IPS-NIHi11 (cell line): ENCODE data around the gene ZIC2.
"Not testable (repeated sequence)": the region's sequence is repeated elsewhere in the genome, so short reads cannot be mapped to it uniquely, and the experiment has no call there.

Experiments used
- DNase-seq: peaks from one replicate; pipeline ENCODE4 v3.0.0; 2012; ENCODE audit warnings: mixed read lengths, low spot score

Gene ZIC2

DNA sequence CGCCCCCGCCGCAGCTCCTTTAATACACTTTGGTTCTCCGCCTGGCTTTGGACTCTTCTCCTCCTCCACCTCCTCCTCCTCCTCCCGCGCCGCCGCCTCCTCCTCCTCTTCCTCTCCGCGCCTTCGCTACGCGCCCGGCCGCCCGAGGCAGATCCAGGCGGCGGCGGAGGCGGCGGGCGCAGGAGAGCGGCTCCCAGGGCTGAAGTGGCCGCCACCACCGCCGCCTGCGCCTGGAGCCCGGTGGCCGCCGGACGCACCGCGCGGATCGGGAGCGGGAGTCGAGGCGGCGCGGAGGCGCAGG lies at the start of gene ZIC2:
Gene ZIC2 (plus strand): TSS at position 50 of the 301 bp plus-strand sequence. CDS start 281 bp downstream, outside the sequence.
- no peak for DNase-seq

DNA sequence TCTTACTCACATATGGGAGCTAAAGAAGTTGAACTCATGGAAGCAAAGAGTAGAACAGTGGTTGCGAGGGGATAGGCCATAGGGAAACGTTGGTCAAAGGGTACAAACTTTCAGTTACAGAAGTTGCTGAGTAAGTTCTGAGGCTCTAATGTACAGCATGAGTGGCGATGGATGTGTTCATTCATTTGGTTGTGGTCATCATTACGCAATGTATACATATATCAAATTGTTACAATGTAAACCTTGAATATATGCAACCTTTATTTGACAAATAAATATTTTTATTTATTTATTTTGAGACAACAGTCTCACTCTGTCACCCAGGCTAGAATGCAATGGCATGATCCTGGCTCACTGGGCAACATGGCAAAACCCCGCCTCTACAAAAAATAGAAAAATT lies 48.7 kb upstream of the ZIC2 start:
- DNase-seq, result no peak

DNA sequence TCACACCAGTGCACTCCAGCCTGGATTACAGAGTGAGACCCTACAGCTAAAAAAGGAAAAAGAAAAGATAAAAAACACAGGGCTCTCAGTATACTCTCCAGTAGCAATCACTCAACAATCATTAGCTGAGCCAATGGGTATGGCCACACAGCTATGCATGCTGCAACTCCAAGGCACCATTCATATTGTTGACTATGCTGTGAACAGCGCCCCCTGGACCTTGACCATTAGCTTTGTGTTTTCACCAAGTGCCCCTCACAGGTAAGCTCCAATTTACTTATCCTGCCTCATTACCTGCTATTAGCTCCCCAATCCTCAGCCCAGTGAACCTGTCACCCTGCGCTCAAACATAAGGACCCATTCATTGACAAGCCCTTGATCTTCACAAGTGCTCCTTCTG lies 45.8 kb upstream of the ZIC2 start:
- DNase-seq, result no peak

DNA sequence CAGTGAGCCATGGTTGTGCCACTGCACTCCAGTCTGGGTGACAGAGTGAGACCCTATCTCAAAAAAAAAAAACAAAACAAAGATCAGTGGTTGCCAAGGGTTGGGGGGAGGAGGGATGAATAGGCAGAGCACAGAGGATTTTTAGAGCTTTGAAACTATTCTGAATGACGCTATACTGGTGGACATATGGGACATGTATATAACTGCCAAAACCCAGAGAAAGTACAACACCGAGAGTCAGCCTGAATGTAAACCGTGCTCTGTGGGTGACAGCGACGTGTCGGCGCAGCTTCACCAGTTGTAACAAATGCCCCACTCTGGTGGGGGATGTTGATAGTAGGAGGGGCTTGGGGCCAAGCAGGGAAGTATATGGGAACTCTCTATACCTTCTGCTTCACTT lies 42.9 kb upstream of the ZIC2 start:
- DNase-seq, result no peak

DNA sequence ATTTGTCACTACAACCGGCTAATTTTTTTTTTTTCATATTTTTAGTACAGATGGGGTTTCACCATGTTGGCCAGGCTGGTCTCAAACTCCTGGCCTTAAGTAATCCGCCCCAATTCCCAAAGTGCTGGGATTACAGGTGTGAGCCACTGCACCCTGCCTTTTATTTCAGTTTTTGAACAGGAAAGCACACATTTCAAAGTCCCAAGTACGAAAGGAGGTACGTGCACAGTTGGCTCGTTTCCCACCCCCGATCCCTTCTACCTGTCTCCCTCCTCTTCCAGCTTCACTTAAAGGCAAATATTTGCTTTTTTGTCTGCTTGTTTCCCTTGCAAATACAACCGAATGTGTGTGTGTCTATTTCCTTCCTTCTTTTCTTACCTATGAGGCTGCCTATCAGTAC lies 40.5 kb upstream of the ZIC2 start:
- no peak for DNase-seq

DNA sequence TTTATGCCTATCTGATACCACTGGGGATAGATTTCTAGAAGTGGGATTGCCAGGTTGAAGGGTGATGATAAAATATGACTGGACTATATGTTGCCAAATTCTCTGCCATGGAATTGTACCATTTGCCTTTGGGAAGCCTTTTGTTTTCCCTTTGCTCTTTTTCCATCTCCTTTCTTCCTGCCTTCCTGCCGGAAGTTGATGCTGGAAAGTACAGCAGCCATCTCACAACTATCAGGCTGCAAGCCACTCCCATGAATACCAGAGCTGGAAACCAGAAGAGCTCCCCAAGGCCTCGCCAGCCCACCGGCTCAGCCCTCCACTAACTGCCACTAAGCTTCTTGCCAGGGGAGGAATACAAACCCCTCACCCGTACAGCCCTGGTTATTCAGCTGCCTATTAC lies 39.7 kb upstream of the ZIC2 start:
- DNase-seq, result no peak

DNA sequence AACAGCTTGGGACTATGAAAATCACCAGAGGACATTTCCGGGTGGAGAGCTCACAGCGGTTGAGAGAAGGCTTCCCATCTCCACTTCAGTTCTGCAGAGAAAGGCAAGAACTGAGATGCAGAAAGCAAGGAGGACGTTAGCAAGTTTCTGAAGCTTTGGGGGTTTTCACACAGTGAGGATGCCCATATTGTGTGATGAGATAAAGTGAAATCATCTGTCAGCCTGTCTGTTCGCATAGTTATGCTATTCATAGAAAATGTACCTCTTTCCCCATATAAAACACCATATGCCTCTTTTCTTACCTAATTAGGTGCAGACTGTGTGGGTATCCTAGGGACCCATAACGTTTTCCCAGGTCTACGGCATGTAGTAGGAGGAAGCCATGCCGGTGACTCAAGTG lies 37.5 kb upstream of the ZIC2 start:
- DNase-seq, result no peak

DNA sequence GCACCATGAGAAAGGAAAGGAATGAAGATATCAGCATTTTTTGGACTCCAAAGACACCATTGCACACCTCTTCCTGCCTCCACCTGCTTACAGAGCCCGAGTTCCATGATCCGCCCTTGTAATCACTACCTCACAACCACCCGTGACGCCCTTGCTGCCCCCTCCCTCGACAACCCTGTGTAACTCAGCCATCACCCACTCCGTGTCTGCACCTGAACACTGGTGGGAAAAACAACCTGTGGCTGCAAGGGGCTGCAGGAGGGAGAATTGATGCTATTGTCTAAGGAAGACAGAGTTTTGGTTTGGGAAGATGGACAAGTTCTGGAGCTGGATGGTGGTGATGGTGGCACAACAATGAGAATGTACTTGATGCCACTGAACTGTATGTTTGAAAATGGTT lies 37.0 kb upstream of the ZIC2 start:
- DNase-seq, result no peak

DNA sequence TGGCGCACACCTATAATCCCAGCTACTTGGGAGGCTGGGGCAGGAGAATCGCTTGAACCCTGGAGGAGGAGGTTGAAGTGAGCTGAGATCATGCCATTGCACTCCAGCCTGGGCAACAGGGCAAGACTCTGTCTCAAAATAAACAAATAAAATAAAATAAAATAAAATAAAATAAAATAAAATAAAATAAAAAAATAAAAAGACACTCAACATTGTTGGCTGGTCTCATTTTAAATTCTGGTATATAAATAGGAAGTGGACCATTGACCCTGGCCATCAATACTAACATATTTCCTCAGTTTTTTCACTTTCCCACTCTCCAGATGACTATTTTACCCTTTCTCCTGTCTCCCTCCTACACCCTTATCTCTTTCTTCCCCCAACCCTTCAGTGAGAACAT lies 36.1 kb upstream of the ZIC2 start:
- not testable (repeated sequence) for DNase-seq

DNA sequence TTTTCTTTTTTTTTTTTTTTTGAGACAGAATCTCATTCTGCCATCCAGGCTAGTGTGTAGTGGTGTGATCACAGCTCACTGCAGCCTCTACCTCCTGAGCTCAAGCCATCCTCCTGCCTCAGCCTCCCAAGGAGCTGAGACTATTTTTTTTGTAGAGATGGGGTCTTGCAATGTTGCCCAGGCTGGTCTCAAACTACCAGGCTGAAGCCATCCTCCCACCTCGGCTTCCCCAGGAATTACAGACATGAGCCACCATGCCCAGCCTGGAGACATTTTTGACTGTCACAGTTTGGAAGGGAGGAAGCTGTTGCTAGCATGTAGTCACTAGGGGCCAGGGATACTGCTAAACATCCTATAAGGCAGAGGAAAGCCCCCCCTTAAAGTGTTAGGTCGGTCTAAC lies 33.9 kb upstream of the ZIC2 start:
- DNase-seq, result no peak

DNA sequence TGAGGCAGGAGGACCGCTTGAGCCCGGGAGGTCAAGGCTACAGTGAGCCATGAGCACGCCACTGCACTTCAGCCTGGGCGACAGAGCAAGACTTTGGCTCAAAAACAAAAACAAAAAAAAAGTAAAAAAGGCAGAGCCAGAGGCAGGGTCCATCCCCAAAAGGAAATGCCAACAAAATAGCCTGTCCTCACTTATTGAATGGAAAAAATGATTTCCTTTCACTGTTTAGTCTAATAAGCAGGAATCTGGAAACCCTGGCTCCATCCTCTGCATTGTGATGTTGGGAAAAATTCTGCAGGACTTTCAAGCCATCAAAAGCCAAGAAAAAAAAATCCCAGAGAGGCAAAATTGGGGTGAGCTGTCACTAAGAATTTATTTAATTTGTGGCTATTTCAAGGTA lies 33.2 kb upstream of the ZIC2 start:
- DNase-seq, result no peak

DNA sequence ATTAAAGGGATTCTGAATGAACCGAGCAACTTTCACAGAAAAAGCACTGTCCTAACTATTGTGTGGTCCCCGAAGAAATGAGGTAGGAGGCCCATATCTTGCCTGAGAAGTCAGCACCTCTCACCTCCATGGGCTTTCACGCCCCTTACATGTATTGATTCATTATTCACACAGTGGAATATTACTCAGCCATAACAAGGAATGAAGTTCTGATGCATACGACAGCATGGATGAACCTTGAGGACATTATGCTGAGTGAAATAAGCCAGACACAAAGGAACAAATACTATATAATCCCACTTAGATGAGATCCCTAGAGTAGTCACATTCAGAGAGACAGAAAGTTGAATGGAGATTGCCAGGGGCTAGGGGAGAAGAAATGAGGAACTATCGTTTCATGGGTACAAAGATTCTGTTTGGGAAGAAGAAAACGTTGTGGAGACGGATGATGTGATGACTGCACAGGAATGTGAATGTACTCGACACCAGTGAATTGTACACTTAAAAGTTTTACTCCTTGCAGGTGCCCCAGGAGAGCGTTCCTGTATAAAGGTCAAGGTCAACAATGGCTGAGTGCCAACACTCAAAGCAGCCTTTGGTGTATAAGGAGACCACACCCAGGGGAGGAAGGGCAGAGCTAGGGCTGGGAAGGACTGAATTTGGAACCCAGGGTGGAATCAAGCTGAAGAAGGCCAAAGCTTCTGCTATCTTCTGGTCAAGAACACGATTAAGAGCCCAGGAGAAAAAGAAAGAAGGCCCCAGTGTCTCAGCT lies 32.5 kb upstream of the ZIC2 start:
- DNase-seq, result no peak

DNA sequence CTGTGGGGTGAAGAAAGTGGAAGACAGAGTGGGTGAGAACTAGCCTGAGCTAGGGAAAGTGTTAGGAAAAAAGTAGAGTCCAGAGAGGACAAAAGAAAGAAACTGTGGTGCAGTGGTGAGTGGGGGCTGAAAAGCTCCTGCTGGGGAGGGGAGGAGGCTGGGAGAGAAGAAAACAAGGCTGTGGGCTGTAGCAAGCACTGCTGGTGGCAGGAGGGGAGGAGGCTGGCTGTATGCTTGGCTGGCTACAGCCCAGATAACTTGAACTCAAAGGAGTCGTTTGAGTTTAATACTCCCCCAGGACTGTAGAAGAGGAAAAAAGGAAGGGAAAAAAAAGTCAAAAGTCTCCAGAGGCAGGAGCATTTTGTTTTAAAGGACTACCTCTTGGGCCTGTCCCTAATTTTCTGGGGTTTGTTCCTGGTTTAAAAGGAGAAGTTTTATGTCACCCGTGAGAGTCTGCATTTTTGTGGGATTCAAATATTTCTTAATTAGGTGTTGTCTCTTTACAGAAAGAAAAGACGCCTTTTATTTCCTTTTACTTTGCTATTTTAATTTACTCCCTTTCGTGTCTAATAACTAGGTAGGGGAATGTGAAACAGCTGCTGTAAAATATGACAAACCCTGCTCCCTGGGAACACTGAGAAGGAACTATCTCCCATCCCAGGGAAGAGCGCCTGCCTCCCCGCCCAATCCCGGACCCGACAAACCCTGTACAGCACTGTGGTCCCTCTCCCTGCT lies 31.7 kb upstream of the ZIC2 start:
- peak; percentile 56 for DNase-seq

DNA sequence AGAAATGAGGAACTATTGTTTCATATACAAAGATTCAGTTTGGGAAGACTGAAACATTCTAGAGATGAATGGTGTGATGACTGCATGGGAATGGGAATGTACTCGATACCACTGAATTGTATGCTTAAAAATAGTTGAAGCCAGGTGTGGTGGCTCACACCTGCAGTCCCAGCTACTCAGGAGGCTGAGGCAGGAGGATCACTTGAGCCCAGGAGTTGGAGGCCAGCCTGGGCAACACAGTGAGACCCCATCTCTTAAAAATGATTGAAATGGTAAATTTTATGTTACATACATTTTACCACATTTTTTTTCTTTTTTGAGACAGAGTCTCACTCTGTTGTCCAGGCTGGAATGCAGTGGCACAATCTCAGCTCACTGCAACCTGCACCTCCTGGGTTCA lies 29.9 kb upstream of the ZIC2 start:
- DNase-seq, result not testable (repeated sequence)

DNA sequence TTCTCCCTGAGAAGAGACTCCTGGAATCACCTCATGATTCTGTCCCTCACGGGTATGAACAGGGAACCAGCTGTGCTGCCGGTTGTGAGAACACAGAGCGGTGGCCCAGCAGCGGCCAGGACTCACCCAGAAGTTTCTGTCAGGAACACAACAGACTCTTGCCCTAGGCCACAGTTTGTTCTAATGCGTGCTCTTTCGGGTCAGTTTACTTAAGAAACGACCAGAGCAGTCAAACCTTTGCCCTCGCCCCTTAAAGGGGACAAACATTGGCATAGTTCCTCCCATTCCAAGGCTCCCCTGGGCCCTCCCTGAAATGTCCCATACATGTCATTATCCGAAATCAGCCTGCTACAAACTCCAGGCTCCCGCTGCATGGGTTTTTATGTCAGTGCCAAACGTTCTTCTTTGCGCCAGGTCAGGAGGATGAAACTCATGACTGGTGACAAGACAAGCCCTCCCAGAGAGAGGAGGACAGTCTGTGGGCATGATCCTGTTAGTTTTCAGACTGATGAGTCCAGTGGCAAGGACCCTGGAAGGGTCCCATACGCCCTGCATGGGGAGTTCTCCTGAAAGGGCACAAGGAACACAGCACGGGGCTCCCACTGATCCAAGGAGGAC lies 28.3 kb upstream of the ZIC2 start:
- DNase-seq, result no peak

DNA sequence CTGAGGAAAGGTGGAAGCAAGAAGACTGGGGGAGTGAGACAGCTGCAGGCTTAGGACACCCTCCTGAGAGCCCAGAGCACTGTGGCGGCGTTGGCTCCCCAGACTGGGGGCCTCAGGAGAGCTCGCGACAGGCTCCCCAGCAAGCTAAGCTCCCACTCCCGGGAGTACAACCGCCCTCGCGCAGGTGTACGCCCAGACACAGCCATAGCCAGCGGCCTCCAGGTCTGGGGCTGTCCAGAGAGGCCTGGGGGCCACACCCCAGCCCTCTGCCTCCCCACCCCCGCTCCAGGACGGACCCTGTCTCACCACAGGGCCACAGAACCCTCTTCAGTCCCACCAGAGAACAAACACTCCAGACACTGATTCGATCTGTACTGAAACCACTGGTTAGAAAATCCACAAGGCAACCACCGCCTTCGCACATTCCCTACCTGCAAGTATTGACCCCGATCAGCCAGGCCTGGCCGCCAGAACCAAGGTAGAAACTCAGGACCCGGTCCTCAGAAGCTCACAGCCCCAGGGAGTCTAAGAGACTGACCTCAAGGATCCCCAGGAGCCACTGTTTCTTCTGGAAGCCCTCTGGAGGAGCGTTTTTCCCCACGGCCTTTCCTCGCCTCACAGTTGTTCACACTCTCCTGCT lies 26.4 kb upstream of the ZIC2 start:
- DNase-seq, result no peak

DNA sequence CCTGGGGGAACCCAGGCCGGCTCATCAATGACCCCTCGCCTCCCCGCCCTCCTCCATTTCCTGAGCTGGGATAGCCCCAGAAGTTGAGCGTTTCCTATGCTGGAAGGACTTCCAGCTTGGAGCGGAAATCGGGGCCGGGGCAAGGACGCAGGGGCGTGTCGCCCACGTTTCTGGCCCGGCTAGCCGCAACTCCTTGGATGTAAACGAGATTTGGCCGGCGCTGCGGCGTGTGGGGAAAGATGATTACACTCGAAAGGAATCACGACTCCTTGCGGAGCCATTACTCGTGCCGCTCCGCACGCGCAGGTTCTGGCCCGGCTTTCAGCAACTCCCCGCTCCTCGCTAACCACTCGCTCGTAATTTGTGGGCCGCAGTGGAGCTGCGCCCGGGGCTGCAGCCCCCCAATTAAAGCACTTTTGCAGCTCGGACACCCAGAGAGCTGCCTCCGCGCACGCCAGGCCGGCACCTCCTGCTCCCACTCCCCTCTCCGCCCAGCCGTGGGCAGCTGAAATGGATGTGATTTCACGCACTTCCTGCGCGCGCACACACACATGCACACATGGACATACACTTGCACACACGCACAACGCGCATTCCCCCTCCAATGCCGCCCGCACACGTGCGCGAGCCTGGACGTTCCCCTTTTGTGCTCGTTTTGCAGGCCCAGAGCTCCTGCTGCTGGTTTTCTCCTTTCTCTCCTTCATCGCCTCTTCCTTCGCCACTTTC lies 25.7 kb upstream of the ZIC2 start:
- no peak for DNase-seq

DNA sequence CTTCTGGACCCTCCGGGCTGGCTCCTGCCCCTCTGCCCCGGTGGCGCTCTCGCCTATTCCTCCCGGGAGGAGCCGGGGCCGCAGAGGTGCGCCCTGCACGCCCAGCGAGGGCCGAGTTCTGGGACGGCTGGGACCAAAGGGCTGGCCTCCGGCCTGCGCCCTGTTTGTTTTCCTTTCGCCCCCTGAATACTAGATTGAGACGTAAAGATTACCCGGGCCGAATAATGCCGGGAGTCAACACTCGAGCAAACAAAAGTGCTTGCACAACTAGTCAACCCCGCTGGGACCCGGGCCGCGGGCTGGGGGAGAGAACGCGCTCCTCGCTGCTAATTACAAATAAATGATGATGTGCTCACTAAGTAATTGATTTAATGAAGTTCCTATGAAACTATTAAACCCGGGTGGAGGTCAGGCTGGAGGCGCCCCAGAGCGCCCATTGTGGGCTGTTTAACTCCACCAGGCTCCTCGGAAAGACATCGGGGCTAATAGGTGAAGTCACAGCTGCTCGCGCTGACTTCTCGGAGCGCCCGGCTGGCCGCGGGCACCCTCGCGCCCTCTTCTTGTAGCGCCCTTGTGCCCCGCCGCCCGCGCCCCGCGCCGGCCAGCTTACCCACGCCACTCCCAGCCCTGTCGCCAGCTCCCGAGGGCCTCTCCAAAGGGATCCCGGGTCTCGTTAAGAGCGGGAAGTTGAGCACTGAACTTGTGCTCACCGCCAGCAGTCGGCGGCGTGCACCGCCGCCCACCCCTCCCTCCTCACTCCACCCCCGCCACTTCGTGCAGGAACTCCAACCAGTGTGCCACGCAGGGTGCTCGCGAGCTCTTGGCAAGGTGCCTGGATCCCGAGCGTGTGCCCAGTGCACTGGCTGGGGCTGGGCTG lies 24.9 kb upstream of the ZIC2 start:
- DNase-seq, result peak; percentile 53

DNA sequence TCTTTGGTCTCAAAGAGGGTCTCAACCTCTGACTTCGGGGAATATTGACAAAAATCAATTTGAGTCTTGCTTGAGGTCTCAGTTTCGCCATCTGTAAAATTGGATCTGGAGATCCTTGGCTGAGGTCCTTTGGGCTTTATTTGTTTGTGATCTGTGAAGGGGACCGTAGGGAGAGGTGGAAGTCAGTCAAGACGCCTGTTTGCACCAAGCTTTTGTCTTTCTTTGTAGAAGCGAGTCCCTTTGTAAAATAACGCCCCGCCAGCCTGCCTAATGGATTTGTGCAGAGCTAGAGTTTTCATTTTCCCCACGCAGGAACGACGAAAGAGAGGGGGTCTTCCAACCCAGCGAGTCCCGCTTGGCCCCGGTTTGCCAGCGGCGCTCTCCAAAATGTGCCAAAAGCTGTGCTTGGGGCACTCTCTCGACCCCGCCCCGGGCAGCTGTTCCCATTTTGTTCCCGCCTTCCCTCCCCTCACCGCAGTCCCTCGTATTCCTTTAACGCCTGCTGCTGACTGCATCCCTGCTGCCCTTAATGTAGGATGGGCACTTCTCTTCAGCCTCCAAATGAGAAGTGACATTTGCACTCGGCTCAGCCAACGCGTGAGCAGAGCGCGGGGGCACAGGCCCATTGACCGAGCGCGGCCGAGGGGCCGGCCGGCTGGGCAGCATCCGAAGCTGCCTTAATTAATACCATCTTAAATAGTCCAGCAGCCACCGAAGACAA lies 23.0 kb upstream of the ZIC2 start:
- DNase-seq, result peak; percentile 31

DNA sequence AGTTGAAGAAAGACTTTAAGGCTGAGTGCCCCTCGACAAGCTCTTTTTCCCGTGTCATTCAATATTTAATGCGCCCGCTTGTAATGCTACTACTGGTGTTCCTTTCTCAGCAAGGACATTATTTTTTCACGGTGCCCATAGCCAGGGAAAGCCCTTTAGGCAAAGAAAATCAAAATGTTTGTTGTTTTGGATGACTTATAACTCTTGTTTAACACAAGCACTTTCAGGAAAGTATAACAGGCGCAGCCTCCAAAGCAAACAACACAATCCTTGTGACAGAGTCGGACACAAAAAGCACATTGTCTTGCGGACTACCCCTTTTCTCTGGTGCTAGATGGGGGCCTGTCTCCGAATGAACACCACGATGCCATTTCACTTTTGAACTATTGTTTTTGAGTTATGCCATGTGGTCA lies 22.5 kb upstream of the ZIC2 start:
- DNase-seq, result no peak
